IPS-20b (cell line): Measurements from ENCODE around the gene VPS11.
"Not testable (repeated sequence)": the region's sequence is repeated elsewhere in the genome, so short reads cannot be mapped to it uniquely, and the experiment has no call there.

ENCODE experiments used
- H3K27ac ChIP-seq: one replicate; pipeline ENCODE4 v1.5.1; 2013; ENCODE audit warnings: low read length
- H3K27me3 ChIP-seq: 2 replicates; pipeline ENCODE4 v1.6.1; 2013; ENCODE audit warnings: mild to moderate bottlenecking, low read length, inconsistent platforms; ENCODE audit not compliant: insufficient read depth
- H3K36me3 ChIP-seq: 2 replicates; pipeline ENCODE4 v1.6.1; 2013; ENCODE audit warnings: low read depth, mild to moderate bottlenecking, inconsistent platforms, low read length, moderate library complexity; ENCODE audit not compliant: insufficient read depth
- H3K4me1 ChIP-seq: 2 replicates; pipeline ENCODE4 v1.6.1; 2013; ENCODE audit warnings: mild to moderate bottlenecking, control low read depth, inconsistent platforms, low read length, moderate library complexity; ENCODE audit not compliant: insufficient read depth
- H3K4me3 ChIP-seq: 2 replicates; pipeline ENCODE4 v1.5.1; 2013; ENCODE audit warnings: mild to moderate bottlenecking, low read length, inconsistent platforms
- H3K9ac ChIP-seq: 2 replicates; pipeline ENCODE4 v1.6.1; 2013; ENCODE audit warnings: low read depth, mild to moderate bottlenecking, inconsistent platforms, low read length, moderate library complexity
- H3K9me3 ChIP-seq: 2 replicates; pipeline ENCODE4 v1.6.1; 2013; ENCODE audit warnings: mild to moderate bottlenecking, low read depth, low read length, inconsistent platforms; ENCODE audit not compliant: insufficient read depth

Gene VPS11

GRCh38 chr11:119099711-119100110 lies 32.1 kb downstream of the VPS11 start:
- Histone ChIP-seq H3K36me3 (peaks cover 29% of the 10 kb centered on the region), H3K4me1 (peaks cover 14% of the 10 kb centered on the region; the same call in 1 of the 2 replicates), H3K9ac (no peak overlapping the region; the same call in 1 of the 2 replicates), H3K27me3 (no peaks in the 10 kb centered on the region), H3K27ac (no peak overlapping the region), H3K4me3 (peak overlapping the region; percentile 90; the same call in 1 of the 2 replicates), H3K9me3 (no peaks in the 10 kb centered on the region)

- no peaks in the 10 kb centered on the region for H3K27me3 ChIP-seq
- no peak overlapping the region for H3K27ac ChIP-seq
- H3K9me3 ChIP-seq = no peaks in the 10 kb centered on the region
- peak overlapping the region; percentile 90 for H3K4me3 ChIP-seq
- H3K36me3 ChIP-seq = peaks cover 29% of the 10 kb centered on the region
- H3K9ac ChIP-seq = peak overlapping the region; percentile 94; the same call in 1 of the 2 replicates
- H3K4me1 ChIP-seq = peaks cover 14% of the 10 kb centered on the region; the same call in 1 of the 2 replicates
Observed at GRCh38 chr11:119100246-119100970, 32.8 kb downstream of the VPS11 start.

- H3K9ac ChIP-seq = peak overlapping the region; percentile 94
- peaks cover 11% of the 10 kb centered on the region; the same call in 1 of the 2 replicates for H3K4me1 ChIP-seq
- no peak overlapping the region for H3K27ac ChIP-seq
- no peaks in the 10 kb centered on the region for H3K9me3 ChIP-seq
- peak overlapping the region; percentile 90 for H3K4me3 ChIP-seq
- H3K36me3 ChIP-seq = peaks cover 28% of the 10 kb centered on the region
- no peaks in the 10 kb centered on the region; the same call in 1 of the 2 replicates for H3K27me3 ChIP-seq
Observed at GRCh38 chr11:119100994-119101758, 33.6 kb downstream of the VPS11 start.

DNA sequence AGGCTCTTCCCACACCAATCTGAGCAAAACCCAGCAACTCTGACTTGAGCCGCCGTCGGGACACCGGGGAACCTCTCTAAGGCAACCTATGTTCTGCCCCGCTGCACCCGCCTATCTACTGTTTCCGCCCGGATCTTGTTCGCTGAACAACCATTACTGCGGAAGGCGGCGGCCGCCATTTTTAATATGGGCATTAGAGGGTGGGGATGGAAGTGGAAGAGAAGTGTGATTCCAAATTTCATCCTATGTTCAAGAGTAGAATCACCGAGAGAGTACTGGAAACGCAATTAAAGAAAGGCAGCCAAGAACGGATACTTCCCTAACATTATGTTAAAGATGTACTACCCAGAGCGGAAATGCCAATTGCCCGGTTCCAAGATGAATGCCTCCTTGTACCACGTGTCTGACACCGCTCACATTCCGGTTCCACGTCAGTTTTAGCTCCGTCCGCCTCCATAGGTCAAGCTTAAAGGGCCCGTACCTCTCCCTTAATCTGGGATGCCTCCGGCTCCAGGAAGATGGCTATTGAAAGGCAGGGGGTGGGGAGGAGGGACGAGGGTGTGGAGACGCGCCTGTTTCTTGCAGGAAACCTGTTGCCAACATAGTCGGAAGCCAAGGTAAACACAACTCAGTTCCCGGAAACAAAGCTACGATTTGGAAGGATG lies 34.3 kb downstream of the VPS11 start, which contains the start of gene DPAGT1:
Gene DPAGT1 (minus strand): TSS at position 95 of the 665 bp plus-strand sequence. CDS start 198 bp downstream, outside the sequence.
- Histone ChIP-seq H3K27ac (peak within 1 kb of the TSS; percentile 88), H3K36me3 (peaks cover 21% of the 10 kb centered on the region), H3K9me3 (no peaks in the 10 kb centered on the region), H3K9ac (peak within 1 kb of the TSS; percentile 94), H3K4me3 (peak within 1 kb of the TSS; percentile 90), H3K4me1 (peaks cover 17% of the 10 kb centered on the region; the same call in 1 of the 2 replicates), H3K27me3 (no peaks in the 10 kb centered on the region; the same call in 1 of the 2 replicates)

DNA sequence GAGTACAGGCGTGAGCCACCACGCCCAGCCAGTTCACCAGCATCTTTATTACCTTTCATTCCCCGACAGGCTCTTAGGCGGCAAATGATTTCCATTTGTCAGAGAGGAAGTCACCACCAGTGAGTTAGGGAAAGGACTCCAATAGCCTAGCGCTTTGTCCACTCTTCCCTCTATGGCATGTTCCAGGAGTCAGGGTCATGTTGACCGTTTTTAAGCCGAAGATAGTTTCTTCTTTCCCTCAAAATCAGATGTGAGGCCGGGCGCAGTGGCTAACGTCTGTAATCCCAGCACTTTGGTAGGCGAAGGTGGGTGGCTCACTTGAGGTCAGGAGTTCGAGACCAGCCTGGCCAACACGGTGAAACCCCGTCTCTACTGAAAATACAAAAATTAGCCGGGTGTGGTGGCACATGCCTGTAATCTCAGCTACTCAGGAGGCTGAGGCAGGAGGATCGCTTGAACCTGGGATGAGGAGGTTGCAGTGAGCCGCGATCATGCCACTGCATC lies 35.6 kb downstream of the VPS11 start:
- H3K9me3 ChIP-seq, H3K36me3 ChIP-seq, H3K27ac ChIP-seq, H3K27me3 ChIP-seq: not testable (repeated sequence)
- peak overlapping the region; percentile 90; the same call in 1 of the 2 replicates for H3K4me3 ChIP-seq
- H3K9ac ChIP-seq = peak overlapping the region; percentile 94; the same call in 1 of the 2 replicates
- peaks cover 17% of the 10 kb centered on the region; the same call in 1 of the 2 replicates for H3K4me1 ChIP-seq

DNA sequence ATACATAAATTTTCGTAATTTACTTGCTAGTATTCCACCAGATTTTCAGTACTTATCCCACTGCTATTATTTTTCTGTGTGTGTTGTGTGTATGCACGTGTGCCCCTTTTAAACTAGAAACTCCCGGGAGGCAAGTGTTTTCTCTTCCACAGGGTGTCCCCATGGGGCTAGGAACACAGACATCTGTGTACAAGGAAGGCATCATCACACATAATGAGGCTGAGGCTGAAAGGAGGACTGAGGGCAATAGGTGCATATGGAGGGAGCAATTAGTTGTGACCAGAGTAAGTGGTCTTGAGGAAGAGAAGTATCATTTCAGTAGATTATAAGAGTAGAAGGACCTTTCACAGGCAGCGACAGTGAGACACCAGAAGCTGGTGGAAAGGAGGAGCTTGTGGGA lies 36.2 kb downstream of the VPS11 start:
- H3K27me3 ChIP-seq = peaks cover 16% of the 10 kb centered on the region
- H3K36me3 ChIP-seq = peaks cover 2% of the 10 kb centered on the region; the same call in 1 of the 2 replicates
- H3K4me1 ChIP-seq = peaks cover 17% of the 10 kb centered on the region; the same call in 1 of the 2 replicates
- no peak overlapping the region for H3K9ac ChIP-seq
- no peaks in the 10 kb centered on the region for H3K9me3 ChIP-seq
- H3K27ac ChIP-seq = no peak overlapping the region
- H3K4me3 ChIP-seq = no peak overlapping the region

- Histone ChIP-seq H3K4me1 (peaks cover 10% of the 10 kb centered on the region; the same call in 1 of the 2 replicates), H3K9me3 (no peaks in the 10 kb centered on the region), H3K27ac (no peak within 1 kb of the TSS), H3K4me3 (peak within 1 kb of the TSS; percentile 67), H3K27me3 (peaks cover 24% of the 10 kb centered on the region), H3K9ac (peak within 1 kb of the TSS; percentile 57; the same call in 1 of the 2 replicates), H3K36me3 (no peaks in the 10 kb centered on the region)
Observed at GRCh38 chr11:119106564-119107537, 39.2 kb downstream of the VPS11 start, which contains the start of gene C2CD2L. C2CD2L (plus strand) TSS chr11:119107344; CDS start chr11:119107742, 398 bp downstream.

DNA sequence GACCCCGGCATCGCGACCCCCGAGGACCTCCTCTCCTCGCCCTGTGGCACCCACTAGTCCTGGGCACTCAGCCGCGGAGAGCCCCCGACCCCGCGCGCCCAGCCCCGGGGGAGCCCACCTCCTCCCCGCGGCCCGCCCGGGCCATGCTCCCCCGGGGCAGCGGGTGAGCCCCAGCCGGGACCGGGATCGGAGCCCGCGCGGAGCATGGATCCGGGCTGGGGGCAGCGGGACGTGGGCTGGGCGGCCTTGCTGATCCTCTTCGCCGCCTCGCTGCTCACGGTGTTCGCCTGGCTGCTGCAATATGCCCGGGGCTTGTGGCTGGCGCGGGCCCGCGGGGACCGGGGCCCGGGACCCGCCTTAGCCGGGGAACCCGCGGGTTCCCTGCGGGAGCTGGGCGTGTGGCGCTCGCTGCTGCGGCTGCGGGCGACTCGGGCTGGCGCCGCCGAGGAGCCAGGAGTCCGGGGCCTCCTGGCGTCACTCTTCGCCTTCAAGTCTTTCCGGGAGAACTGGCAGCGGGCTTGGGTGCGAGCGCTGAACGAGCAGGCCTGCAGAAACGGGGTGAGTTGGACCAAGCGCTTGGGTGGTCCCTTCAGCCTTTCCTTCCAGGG lies 40.0 kb downstream of the VPS11 start:
- H3K9ac ChIP-seq = peak overlapping the region; percentile 37; the same call in 1 of the 2 replicates
- H3K9me3 ChIP-seq = no peaks in the 10 kb centered on the region
- H3K27me3 ChIP-seq = peaks cover 24% of the 10 kb centered on the region
- no peak overlapping the region for H3K27ac ChIP-seq
- H3K36me3 ChIP-seq = no peaks in the 10 kb centered on the region
- H3K4me3 ChIP-seq = peak overlapping the region; percentile 67
- H3K4me1 ChIP-seq = peaks cover 10% of the 10 kb centered on the region; the same call in 1 of the 2 replicates

- Histone ChIP-seq H3K27me3 (peaks cover 24% of the 10 kb centered on the region), H3K9me3 (no peaks in the 10 kb centered on the region), H3K9ac (peak overlapping the region; percentile 37; the same call in 1 of the 2 replicates), H3K4me3 (peak overlapping the region; percentile 67), H3K4me1 (peaks cover 7% of the 10 kb centered on the region; the same call in 1 of the 2 replicates), H3K36me3 (no peaks in the 10 kb centered on the region), H3K27ac (no peak overlapping the region)
Observed at GRCh38 chr11:119108146-119108856, 40.7 kb downstream of the VPS11 start.
